HCT116 (cell line): ENCODE results near the gene DIS3L2. TPM values are rescaled to one million over a fixed set of nuclear protein-coding genes. Genes with fewer than 3 reads are reported as not detected.

ENCODE experiments used
- ATAC-seq: fragments of 200-7000 bp; cut with Tn5 transposase; 2 replicates; pipeline ENCODE4 v1.9.1; 2020; ENCODE audit warnings: mild to moderate bottlenecking, moderate library complexity
- BruUV-seq: library from RNA; stranded (reverse); fragments of 400-500 nt; replicated peaks from 2 replicates; lab custom pipeline; 2021; lab: Mats Ljungman, UMichigan
- CTCF ChIA-PET: fragments of 300-600 bp; sonication (Branson Sonifier 250); formaldehyde crosslinking; loops from one replicate; lab custom pipeline; 2021; ENCODE audit warnings: antibody characterized with exemption; lab: Charles Lee
- POLR2A ChIA-PET: fragments of 300-600, 350-600 bp; sonication (Branson Sonifier 250); formaldehyde crosslinking; loops from one replicate; lab custom pipeline; 2021; ENCODE audit warnings: antibody characterized with exemption; lab: Charles Lee
- RAD21 ChIA-PET, 2 experiments: fragments of 300-600 bp; sonication (Branson Sonifier 250); formaldehyde crosslinking; loops; one replicate each; lab custom pipeline; 2023; ENCODE audit warnings: low total read pairs in 2 of 2; ENCODE audit not compliant: uncharacterized antibody in 2 of 2, unreplicated experiment in 2 of 2, low non-redundant PET in 1 of 2; lab: Charles Lee
- DNase-seq: peaks from one replicate; pipeline ENCODE4 v3.0.0-alpha.2; 2010; ENCODE audit warnings: low read depth, low spot score
- H2AFZ ChIP-seq: fragments of 200-600 bp; shearing (Covaris generic), sonication (generic); 2 replicates; pipeline ENCODE4 v1.6.1; 2017; ENCODE audit warnings: low read depth, mixed run types, mixed read lengths, antibody characterized with exemption, low read length; ENCODE audit not compliant: poor library complexity, severe bottlenecking
- H3K27ac ChIP-seq: 2 replicates; pipeline ENCODE4 v1.5.1; 2012; ENCODE audit warnings: low read depth, low read length
- H3K27me3 ChIP-seq: fragments of 200-600 bp; sonication (generic); 2 replicates; pipeline ENCODE4 v1.6.1; 2016; ENCODE audit warnings: mixed run types, low read length, mixed read lengths; ENCODE audit not compliant: insufficient read depth
- H3K36me3 ChIP-seq, 2 experiments: fragments of 200-500 bp in 1 of 2; fragments of 200-600 bp in 1 of 2; sonication (Bioruptor generic) in 1 of 2; sonication (generic) in 1 of 2; 2 replicates each; pipeline versions ENCODE4 v1.5.1 to v1.6.1; 2014 to 2016; ENCODE audit warnings: low read length in 2 of 2, inconsistent platforms in 1 of 2, mixed read lengths in 1 of 2, mixed run types in 1 of 2; ENCODE audit not compliant: insufficient read depth in 2 of 2, control insufficient read depth in 1 of 2
- H3K4me1 ChIP-seq, 2 experiments: fragments of 200-600 bp in 1 of 2; sonication (generic) in 1 of 2; 2 replicates each; pipeline versions ENCODE4 v1.5.1 to v1.6.1; 2012 to 2017; ENCODE audit warnings: low read length in 2 of 2, inconsistent platforms in 1 of 2, mild to moderate bottlenecking in 1 of 2, mixed read lengths in 1 of 2, mixed run types in 1 of 2, moderate library complexity in 1 of 2; ENCODE audit not compliant: insufficient read depth in 2 of 2, control insufficient read depth in 1 of 2
- H3K4me2 ChIP-seq: fragments of 200-600 bp; sonication (generic); 2 replicates; pipeline ENCODE4 v1.6.1; 2017; ENCODE audit warnings: mixed run types, low read length, mixed read lengths
- H3K4me3 ChIP-seq, 2 experiments: fragments of 200-600 bp in 1 of 2; sonication (generic) in 1 of 2; replicated peaks in 1 of 2; 2 replicates each; pipeline ENCODE4 v1.5.1; 2011 to 2016; ENCODE audit warnings: low read length in 2 of 2, control low read depth in 1 of 2, low read depth in 1 of 2, mild to moderate bottlenecking in 1 of 2, mixed read lengths in 1 of 2, mixed run types in 1 of 2
- H3K79me2 ChIP-seq: fragments of 200-600 bp; sonication (generic); 2 replicates; pipeline ENCODE4 v1.6.1; 2017; ENCODE audit warnings: mild to moderate bottlenecking, mixed run types, low read length, moderate library complexity, mixed read lengths; ENCODE audit not compliant: insufficient read depth
- H3K9ac ChIP-seq: fragments of 200-600 bp; sonication (generic); 2 replicates; pipeline ENCODE4 v1.6.1; 2016; ENCODE audit warnings: low read length, mixed read lengths
- H3K9me2 ChIP-seq: fragments of 200-600 bp; sonication (generic), shearing (Covaris generic); 2 replicates; pipeline ENCODE4 v1.6.1; 2017; ENCODE audit warnings: mixed run types, mild to moderate bottlenecking, moderate library complexity; ENCODE audit not compliant: insufficient read depth
- H3K9me3 ChIP-seq, 2 experiments: fragments of 200-500 bp in 1 of 2; fragments of 200-600 bp in 1 of 2; sonication (Bioruptor generic) in 1 of 2; sonication (generic) in 1 of 2; 2 replicates each; pipeline ENCODE4 v1.6.1; 2014 to 2017; ENCODE audit warnings: low read length in 2 of 2, mixed read lengths in 2 of 2, inconsistent platforms in 1 of 2, low read depth in 1 of 2, mild to moderate bottlenecking in 1 of 2, mixed run types in 1 of 2, moderate library complexity in 1 of 2; ENCODE audit not compliant: control insufficient read depth in 1 of 2, insufficient read depth in 1 of 2
- H4K20me1 ChIP-seq: fragments of 200-600 bp; sonication (generic), shearing (Covaris generic); 2 replicates; pipeline ENCODE4 v1.6.1; 2017; ENCODE audit warnings: mixed run types, mild to moderate bottlenecking, moderate library complexity; ENCODE audit not compliant: insufficient read depth
- CBX3 ChIP-seq: IDR thresholded peaks from 2 replicates; pipeline ENCODE4 v1.6.1; 2012; ENCODE audit warnings: low read depth
- CEBPB ChIP-seq: IDR thresholded peaks from 2 replicates; pipeline ENCODE4 v1.6.1; 2012; ENCODE audit warnings: low read depth
- CTCF ChIP-seq, 3 experiments: fragments of 200-600 bp in 1 of 3; sonication (generic) in 1 of 3; IDR thresholded peaks in 2 of 3; conservative IDR thresholded peaks in 1 of 3; 2 replicates each; pipeline ENCODE4 v1.5.1; 2012 to 2017; ENCODE audit warnings: low read depth in 2 of 3, low read length in 2 of 3, antibody characterized with exemption in 1 of 3, borderline replicate concordance in 1 of 3, control low read depth in 1 of 3, mild to moderate bottlenecking in 1 of 3, mixed read lengths in 1 of 3, mixed run types in 1 of 3, moderate library complexity in 1 of 3; ENCODE audit not compliant: insufficient read depth in 1 of 3
- ELF1 ChIP-seq: IDR thresholded peaks from 2 replicates; pipeline ENCODE4 v1.6.1; 2012; ENCODE audit warnings: low read depth, borderline replicate concordance
- EZH2phosphoT487 ChIP-seq: fragments of 200-600 bp; IDR thresholded peaks from 2 replicates; pipeline ENCODE4 v1.6.1; 2018; ENCODE audit warnings: antibody characterized with exemption, borderline replicate concordance
- FOSL1 ChIP-seq: IDR thresholded peaks from 2 replicates; pipeline ENCODE4 v1.6.1; 2012; ENCODE audit warnings: low read depth
- MAX ChIP-seq: IDR thresholded peaks from 2 replicates; pipeline ENCODE4 v1.6.1; 2012
- POLR2AphosphoS5 ChIP-seq: IDR thresholded peaks from 2 replicates; pipeline ENCODE4 v1.6.1; 2011; ENCODE audit warnings: mild to moderate bottlenecking, low read depth, low read length, moderate library complexity
- RAD21 ChIP-seq: IDR thresholded peaks from 2 replicates; pipeline ENCODE4 v1.6.1; 2012; ENCODE audit warnings: low read depth, mild to moderate bottlenecking
- SIN3A ChIP-seq: IDR thresholded peaks from 2 replicates; pipeline ENCODE4 v1.6.1; 2012; ENCODE audit warnings: low read depth
- SP1 ChIP-seq: IDR thresholded peaks from 2 replicates; pipeline ENCODE4 v1.6.1; 2012; ENCODE audit warnings: low read depth
- TCF7L2 ChIP-seq: IDR thresholded peaks from 2 replicates; pipeline ENCODE4 v1.7.0; 2011; ENCODE audit warnings: borderline replicate concordance, inconsistent platforms; ENCODE audit not compliant: insufficient read depth, insufficient read length; ENCODE audit errors: extremely low read depth
- YY1 ChIP-seq: IDR thresholded peaks from 2 replicates; pipeline ENCODE4 v1.6.1; 2011; ENCODE audit warnings: low read length, low read depth, moderate library complexity, mild to moderate bottlenecking; ENCODE audit not compliant: insufficient replicate concordance; ENCODE audit errors: extremely low read depth
- ZBTB33 ChIP-seq: IDR thresholded peaks from 2 replicates; pipeline ENCODE4 v1.6.1; 2011; ENCODE audit warnings: mild to moderate bottlenecking, low read length, moderate library complexity; ENCODE audit not compliant: insufficient replicate concordance; ENCODE audit errors: extremely low read depth
- ZFX ChIP-seq: fragments of 450-650 bp; IDR thresholded peaks from 2 replicates; pipeline ENCODE4 v1.6.1; 2017
- ZNF274 ChIP-seq: fragments of 200-500 bp; sonication (Bioruptor generic); IDR thresholded peaks from 2 replicates; pipeline ENCODE4 v1.6.1; 2014; ENCODE audit warnings: mild to moderate bottlenecking, low read depth, low read length, inconsistent platforms
- intact Hi-C: fragments of 100-400 bp; cut with micrococcal nuclease; formaldehyde crosslinking; loops from 2 replicates; pipeline ENCODE4 v1.10.0; 2022
- total RNA-seq: library from RNA; stranded (reverse); gene quantifications from one replicate; pipeline ENCODE4 v1.2.1, GENCODE V29; 2021; ENCODE audit not compliant: unreplicated experiment

Gene DIS3L2
- total RNA-seq, 1 experiment from 2014 or later, result 42.5 TPM

- BruUV-seq, result no TSS peak
- POLR2A ChIA-PET, result no interaction called here
Observed at GRCh38 chr2:232286001-232286868, 324.7 kb downstream of the DIS3L2 start.

More at GRCh38 chr2:232286001-232286868, 324.7 kb downstream of the DIS3L2 start:
- Histone ChIP-seq H3K4me3 (no peak overlapping the region), H3K9me2 (no peaks in the 10 kb centered on the region)
- no peak for TF ChIP-seq SIN3A
- TF ChIP-seq CTCF (IDR thresholded peaks at IDR 0.05 in 2 of 3, conservative IDR thresholded peaks at IDR 0.05 in 1 of 3; ENCODE audit: borderline replicate concordance in 1 of 3, insufficient read depth in 1 of 3, low read depth in 2 of 3, low read length in 2 of 3), result no peak
- no peak for TF ChIP-seq ZBTB33
- TF ChIP-seq ZNF274, result no peak
- no peak for TF ChIP-seq CEBPB
- no peak for TF ChIP-seq RAD21
- no peak for TF ChIP-seq FOSL1
- TF ChIP-seq POLR2AphosphoS5, result no peak
- no peak for TF ChIP-seq ZFX
- TF ChIP-seq EZH2phosphoT487, result no peak
- no peak for TF ChIP-seq YY1
- no peak for TF ChIP-seq MAX
- TF ChIP-seq CBX3, result no peak
- TF ChIP-seq ELF1, result no peak
- no peak for TF ChIP-seq SP1
- TF ChIP-seq TCF7L2, result no peak
- TF ChIP-seq, all 23 proteins: peak for 0
- Histone ChIP-seq H2AFZ (no peak overlapping the region), H3K27ac (no peak overlapping the region), H3K9ac (no peak overlapping the region), H3K9me3 (no peaks in the 10 kb centered on the region), H4K20me1 (no peaks in the 10 kb centered on the region), H3K27me3 (no peaks in the 10 kb centered on the region), H3K36me3 (no peaks in the 10 kb centered on the region), H3K4me2 (no peak overlapping the region), H3K4me1 (no peaks in the 10 kb centered on the region), H3K79me2 (no peaks in the 10 kb centered on the region)
- ChIA-PET RAD21 (no interaction called here), CTCF (interaction anchor here (1.0 kb wide), 1 partner anchor 723 kb away, joined by 3 read pairs; no protein-coding TSS in a partner anchor)
- no peak for ATAC-seq
- intact Hi-C loops, result no loop called here
- no peak for DNase-seq
